ENCODE data around the gene PCBP3. TPM values are rescaled to one million over a fixed set of nuclear protein-coding genes. Genes with fewer than 3 reads are reported as not detected.

PCBP3 gene
- total RNA-seq, 1 experiment from 2014 or later = 10.9 TPM

DNA sequence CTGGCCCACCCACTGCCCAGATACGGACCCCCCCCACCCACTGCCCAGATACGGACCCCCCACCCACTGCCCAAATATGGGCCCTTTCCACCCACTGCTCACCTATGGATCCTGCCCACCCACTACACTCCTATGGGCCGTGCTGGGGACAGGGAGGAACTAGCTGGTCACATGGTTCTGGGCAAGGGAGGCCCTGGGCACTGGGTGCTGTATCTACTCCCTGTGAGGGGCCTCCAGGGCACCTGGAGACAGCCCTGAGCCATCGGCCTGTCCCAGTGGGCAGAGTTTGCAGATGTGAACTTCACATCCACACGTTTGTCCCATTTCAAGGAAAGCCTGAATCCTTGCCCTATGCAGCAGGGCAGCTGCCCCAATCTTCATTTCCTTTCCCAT lies 266.6 kb downstream of the PCBP3 start:
- WGBS (ENCODE audit: extremely low coverage, insufficient read length, low lambda C conversion rate) = no CpG with 5 or more reads among the region's 5 CpGs
- DNase-seq = no peak
- no peaks in the 10 kb centered on the region for H3K9me3 Mint-ChIP-seq

More for the DNA sequence above, 266.6 kb downstream of the PCBP3 start:
- Histone ChIP-seq H3K79me1 (ENCODE audit: insufficient read depth, low read depth, low read length, poor library complexity, severe bottlenecking) (no peaks in the 10 kb centered on the region), H3K9ac (ENCODE audit: extremely low read depth, insufficient read length, low read length) (no peak overlapping the region), H3K14ac (ENCODE audit: insufficient read depth, low read length) (no peak overlapping the region), H3K56ac (ENCODE audit: insufficient read length, low read depth, low read length) (no peak overlapping the region), H3K4me2 (ENCODE audit: insufficient read depth, insufficient read length, low read length) (no peak overlapping the region), H2BK15ac (ENCODE audit: low read depth, low read length) (no peak overlapping the region), H4K20me1 (ENCODE audit: control insufficient read depth, insufficient read depth, insufficient read length) (no peaks in the 10 kb centered on the region), H4K5ac (ENCODE audit: insufficient read length, low read depth, low read length) (no peak overlapping the region), H3K23ac (ENCODE audit: insufficient read length, low read depth, low read length) (no peak overlapping the region), H2BK12ac (ENCODE audit: insufficient read length, low read depth, low read length) (no peak overlapping the region), H3K27ac (ENCODE audit: insufficient read length, low read depth, low read length) (no peak overlapping the region), H3K18ac (ENCODE audit: insufficient read length, low read depth, low read length) (no peak overlapping the region), H3K4me1 (ENCODE audit: insufficient read depth, low read length) (no peaks in the 10 kb centered on the region), H3T11ph (ENCODE audit: low read length) (no peak overlapping the region), H3K4ac (ENCODE audit: low read depth, low read length) (no peak overlapping the region), H3K27me3 (ENCODE audit: insufficient read depth, low read length) (no peaks in the 10 kb centered on the region), H4K91ac (ENCODE audit: insufficient read length, low read depth, low read length) (no peak overlapping the region), H2AFZ (ENCODE audit: low read length) (no peak overlapping the region), H3K9me3 (ENCODE audit: control insufficient read depth, low read depth, low read length) (no peaks in the 10 kb centered on the region), H2BK20ac (ENCODE audit: low read depth, low read length, poor library complexity, severe bottlenecking) (no peak overlapping the region), H2BK5ac (ENCODE audit: insufficient read length, low read length) (no peak overlapping the region), H3K79me2 (ENCODE audit: insufficient read depth, low read length) (no peaks in the 10 kb centered on the region), H2AK5ac (ENCODE audit: insufficient read length, low read length) (no peak overlapping the region), H3K23me2 (ENCODE audit: insufficient read length, low read depth, low read length, poor library complexity, severe bottlenecking) (no peaks in the 10 kb centered on the region), H4K8ac (replicated peaks; ENCODE audit: insufficient read length, low read depth, low read length) (no peak overlapping the region), H2BK120ac (ENCODE audit: low read depth, low read length, poor library complexity, severe bottlenecking) (no peak overlapping the region)
- Mint-ChIP-seq H3K36me3 (ENCODE audit: insufficient read depth in 1 of 3, low read depth in 3 of 3) (no peaks in the 10 kb centered on the region; a peak in 2 of 7 replicates), H3K4me3 (no peak overlapping the region), H3K27ac (peak overlapping the region in 1 of 3 experiments; percentile 78; a peak in 1 of 7 replicates), H3K4me1 (no peaks in the 10 kb centered on the region), H3K27me3 (ENCODE audit: low read depth) (peaks cover 3% of the 10 kb centered on the region)
- no peak for TF ChIP-seq CTCF (conservative IDR thresholded peaks at IDR 0.05)
